ENCODE measurements around the gene EVA1C. TPM values are rescaled to one million over a fixed set of nuclear protein-coding genes. Genes with fewer than 3 reads are reported as not detected.

Gene EVA1C
- total and polyA plus RNA-seq, 2 donors (not counting 3 experiments of a cell fraction or from before 2014, with no cell fraction given), result 22.8 to 38.6 TPM

- Histone ChIP-seq H3K4me2 (ENCODE audit: insufficient read depth, low read length) (no peak overlapping the region), H3K9ac (replicated peaks; ENCODE audit: extremely low read depth, insufficient read depth, low read length) (no peak overlapping the region), H3K4me1 (ENCODE audit: control insufficient read depth, extremely low read depth, insufficient read depth, low read length) (peaks cover 6% of the 10 kb centered on the region), H3K9me1 (replicated peaks; ENCODE audit: control insufficient read depth, extremely low read depth, insufficient read depth, low read length) (no peaks in the 10 kb centered on the region), H3K9me3 (replicated peaks; ENCODE audit: control insufficient read depth, insufficient read depth, low read length) (no peaks in the 10 kb centered on the region), H3K27me3 (ENCODE audit: control insufficient read depth in 2 of 2, insufficient read depth in 2 of 2, low read length in 2 of 2) (no peaks in the 10 kb centered on the region), H2AFZ (ENCODE audit: low read depth, low read length) (no peak overlapping the region), H3K4me3 (replicated peaks in 1 of 3; ENCODE audit: insufficient read depth in 1 of 3, low read depth in 1 of 3, low read length in 3 of 3) (no peak overlapping the region), H3K79me2 (ENCODE audit: control insufficient read depth, insufficient read depth, low read length) (no peaks in the 10 kb centered on the region), H3K36me3 (ENCODE audit: control insufficient read depth in 2 of 2, extremely low read depth in 1 of 2, insufficient read depth in 2 of 2, low read length in 2 of 2) (no peaks in the 10 kb centered on the region), H4K20me1 (replicated peaks; ENCODE audit: control insufficient read depth, extremely low read depth, insufficient read depth, low read length) (no peaks in the 10 kb centered on the region), H3K27ac (ENCODE audit: insufficient read depth, low read depth, low read length) (no peak overlapping the region)
- ChIA-PET POLR2A (no interaction called here), CTCF (interaction anchor here (0.9 kb wide), 1 partner anchor 155 kb away, joined by 3 read pairs; no protein-coding TSS in a partner anchor)
- DNase-seq (ENCODE audit: low read depth, low spot score) (no peak), FAIRE-seq (no peak)
- BruUV-seq (replicated peaks), result no TSS peak
- dilution Hi-C loops (cut with MboI; ENCODE audit: extremely low pct_ligation_motif_present, low sequenced_read_pairs), result no loop called here
- TF ChIP-seq GATA2 (IDR thresholded peaks at IDR 0.05; ENCODE audit: insufficient read depth, insufficient read length, low read depth, low read length) (no peak), POLR2A (IDR thresholded peaks at IDR 0.05; ENCODE audit: low read depth, low read length) (no peak), MAX (IDR thresholded peaks at IDR 0.05; ENCODE audit: insufficient read depth, insufficient read length) (no peak), MYC (IDR thresholded peaks at IDR 0.05; ENCODE audit: low read depth, low read length) (no peak), FOS (IDR thresholded peaks at IDR 0.05; ENCODE audit: borderline replicate concordance, insufficient read depth, low read length) (no peak), JUN (IDR thresholded peaks at IDR 0.05; ENCODE audit: borderline replicate concordance, insufficient read depth, insufficient read length, low read depth) (no peak), CTCF (IDR thresholded peaks at IDR 0.05; ENCODE audit: extremely low read depth in 1 of 2, insufficient read depth in 1 of 2, low read depth in 1 of 2, low read length in 2 of 2) (no peak), EZH2 (IDR thresholded peaks at IDR 0.05; ENCODE audit: borderline replicate concordance, low read depth, low read length, severe bottlenecking) (no peak), POLR2AphosphoS5 (IDR thresholded peaks at IDR 0.05; ENCODE audit: insufficient read depth, low read depth, low read length) (no peak)
- intact Hi-C loops (cut with micrococcal nuclease), result no loop called here
These were observed 145.6 kb downstream of the EVA1C start for GRCh38 chr21:32558106-32558505.

All from endothelial cell of umbilical vein (primary cell).